GM13976 (cell line): ENCODE data around the gene OCEL1.
"Not testable (repeated sequence)": the region's sequence is repeated elsewhere in the genome, so short reads cannot be mapped to it uniquely, and the experiment has no call there.

ENCODE experiments used
- DNase-seq: peaks from one replicate; pipeline ENCODE4 v3.0.0; 2012; ENCODE audit warnings: low spot score
- in situ Hi-C: fragments of 300-500 bp; cut with MboI; formaldehyde crosslinking; loops from one replicate; pipeline ENCODE4 v1.12.0; 2022; ENCODE audit warnings: low sequenced_read_pairs, mixed read lengths, inconsistent platforms; ENCODE audit not compliant: unreplicated experiment
- TF ChIP-seq, protein P1 (sequence below): IDR thresholded peaks from 2 replicates; pipeline ENCODE4 v1.5.1; 2012; ENCODE audit warnings: borderline replicate concordance, mild to moderate bottlenecking; ENCODE audit not compliant: insufficient read depth; ENCODE audit errors: extremely low read depth, missing control alignments, control extremely low read depth

Gene OCEL1

DNA sequence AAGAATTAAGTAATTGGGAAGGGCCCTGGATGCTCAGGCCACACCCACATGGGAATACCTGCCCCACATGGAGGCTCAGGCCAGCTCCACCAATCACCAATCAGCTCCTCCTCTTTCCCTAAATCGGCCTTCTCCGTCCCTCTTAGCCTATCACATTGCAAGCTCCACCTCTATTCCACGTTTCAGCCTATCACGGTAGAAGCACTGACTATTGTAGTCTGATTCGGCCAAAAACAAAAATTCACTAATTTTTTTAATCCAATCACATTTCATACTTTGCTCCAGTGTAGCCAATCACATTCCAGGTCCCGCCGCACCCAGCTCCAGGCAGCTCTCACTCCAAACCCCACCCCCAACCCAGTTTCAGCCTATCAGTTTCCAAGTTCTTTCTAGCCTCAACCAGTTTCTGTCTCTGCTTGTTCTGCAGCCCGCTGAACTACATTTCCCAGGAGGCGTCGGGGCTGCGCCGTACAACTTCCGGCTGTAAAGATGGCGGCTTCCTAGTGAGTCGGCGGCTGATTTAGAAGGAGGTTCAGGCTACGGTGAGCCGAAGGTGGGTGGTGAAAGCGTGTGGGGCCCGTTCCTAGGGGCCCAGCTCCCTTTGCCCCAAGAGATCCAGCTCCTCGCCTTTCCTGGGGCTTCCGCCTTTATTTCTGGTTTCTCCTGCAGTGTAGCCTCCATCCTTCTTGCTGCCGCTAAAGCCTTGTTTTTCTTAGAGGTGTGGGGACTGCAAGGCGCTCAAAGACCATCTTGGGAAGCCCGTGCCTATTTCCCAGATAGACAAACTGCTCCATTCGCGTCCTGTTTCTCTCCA is 41.2 kb downstream of the OCEL1 start, which contains the start of gene BABAM1:
Gene BABAM1 (plus strand): TSS at position 469 of the 814 bp plus-strand sequence. CDS start 1,364 bp downstream, outside the sequence.
- DNase-seq = peak; percentile 97
- in situ Hi-C loops = no loop called here
- TF ChIP-seq, protein P1, sequence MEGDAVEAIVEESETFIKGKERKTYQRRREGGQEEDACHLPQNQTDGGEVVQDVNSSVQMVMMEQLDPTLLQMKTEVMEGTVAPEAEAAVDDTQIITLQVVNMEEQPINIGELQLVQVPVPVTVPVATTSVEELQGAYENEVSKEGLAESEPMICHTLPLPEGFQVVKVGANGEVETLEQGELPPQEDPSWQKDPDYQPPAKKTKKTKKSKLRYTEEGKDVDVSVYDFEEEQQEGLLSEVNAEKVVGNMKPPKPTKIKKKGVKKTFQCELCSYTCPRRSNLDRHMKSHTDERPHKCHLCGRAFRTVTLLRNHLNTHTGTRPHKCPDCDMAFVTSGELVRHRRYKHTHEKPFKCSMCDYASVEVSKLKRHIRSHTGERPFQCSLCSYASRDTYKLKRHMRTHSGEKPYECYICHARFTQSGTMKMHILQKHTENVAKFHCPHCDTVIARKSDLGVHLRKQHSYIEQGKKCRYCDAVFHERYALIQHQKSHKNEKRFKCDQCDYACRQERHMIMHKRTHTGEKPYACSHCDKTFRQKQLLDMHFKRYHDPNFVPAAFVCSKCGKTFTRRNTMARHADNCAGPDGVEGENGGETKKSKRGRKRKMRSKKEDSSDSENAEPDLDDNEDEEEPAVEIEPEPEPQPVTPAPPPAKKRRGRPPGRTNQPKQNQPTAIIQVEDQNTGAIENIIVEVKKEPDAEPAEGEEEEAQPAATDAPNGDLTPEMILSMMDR = no peak

DNA sequence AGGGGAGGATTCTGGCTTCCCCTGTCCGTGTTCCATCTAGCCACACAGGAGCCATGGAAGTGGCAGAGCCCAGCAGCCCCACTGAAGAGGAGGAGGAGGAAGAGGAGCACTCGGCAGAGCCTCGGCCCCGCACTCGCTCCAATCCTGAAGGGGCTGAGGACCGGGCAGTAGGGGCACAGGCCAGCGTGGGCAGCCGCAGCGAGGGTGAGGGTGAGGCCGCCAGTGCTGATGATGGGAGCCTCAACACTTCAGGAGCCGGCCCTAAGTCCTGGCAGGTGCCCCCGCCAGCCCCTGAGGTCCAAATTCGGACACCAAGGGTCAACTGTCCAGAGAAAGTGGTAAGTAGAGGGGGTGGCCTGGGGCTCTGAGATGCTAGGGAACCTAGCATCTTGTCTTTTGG is 42.7 kb downstream of the OCEL1 start:
- in situ Hi-C loops = no loop called here
- TF ChIP-seq, protein P1 = no peak
- DNase-seq = no peak

DNA sequence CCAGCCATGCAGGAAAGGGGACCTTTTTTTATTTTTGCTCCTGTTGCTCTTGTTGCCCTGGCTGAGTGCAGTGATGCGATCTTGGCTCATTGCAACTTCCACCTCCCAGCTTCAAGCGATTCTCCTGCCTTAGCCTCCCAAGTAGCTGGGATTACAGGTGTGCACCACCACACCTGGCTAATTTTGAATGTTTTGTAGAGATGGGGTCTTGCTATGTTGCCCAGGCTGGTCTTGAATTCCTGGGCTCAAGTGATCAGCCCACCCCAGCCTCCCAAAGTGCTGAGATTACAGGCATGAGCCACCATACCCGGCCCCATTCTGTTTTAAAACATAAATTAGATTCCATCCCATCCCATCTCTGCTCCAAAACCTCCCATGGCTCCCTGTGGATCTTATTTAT is 48.9 kb downstream of the OCEL1 start:
- in situ Hi-C loops, DNase-seq: not testable (repeated sequence)

DNA sequence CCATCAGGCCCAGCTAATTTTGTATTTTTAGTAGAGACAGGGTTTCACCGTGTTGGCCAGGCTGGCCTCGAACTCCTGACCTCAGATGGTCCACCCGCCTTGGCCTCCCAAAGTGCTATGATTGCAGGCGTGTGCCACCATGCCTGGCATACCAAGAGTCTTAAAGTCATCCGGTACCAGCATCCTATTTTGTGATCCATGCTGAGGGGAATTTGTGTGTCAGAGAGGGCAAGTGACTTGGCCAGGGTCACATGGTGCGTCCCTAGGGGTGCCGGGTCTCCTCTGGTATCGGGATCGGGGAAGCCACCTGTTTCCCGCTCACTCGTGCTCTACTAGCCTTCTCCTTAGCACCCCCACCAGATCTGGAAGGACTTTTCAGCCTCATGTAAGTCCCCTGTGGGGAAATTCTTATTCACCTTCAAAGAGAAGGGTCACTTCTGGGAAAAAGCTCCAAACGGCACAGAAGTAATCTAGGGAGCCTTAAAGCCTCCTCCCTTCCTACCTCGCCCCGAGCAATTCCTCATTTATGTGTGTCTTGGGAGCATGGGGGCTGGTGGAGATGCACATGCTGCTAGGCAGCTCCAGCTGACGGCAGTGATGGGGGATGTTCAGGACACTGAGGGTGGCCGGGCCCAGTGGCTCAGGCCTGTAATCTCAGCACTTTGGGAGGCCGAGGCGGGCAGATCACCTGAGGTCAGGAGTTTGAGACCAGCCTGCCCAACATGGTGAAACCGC is 49.6 kb downstream of the OCEL1 start:
- DNase-seq = no peak
- TF ChIP-seq, protein P1 = no peak
- in situ Hi-C loops = no loop called here
